Measurements from ENCODE around the gene ROR1.
"Not testable (repeated sequence)": the region's sequence is repeated elsewhere in the genome, so short reads cannot be mapped to it uniquely, and the experiment has no call there.

The ROR1 gene

DNA sequence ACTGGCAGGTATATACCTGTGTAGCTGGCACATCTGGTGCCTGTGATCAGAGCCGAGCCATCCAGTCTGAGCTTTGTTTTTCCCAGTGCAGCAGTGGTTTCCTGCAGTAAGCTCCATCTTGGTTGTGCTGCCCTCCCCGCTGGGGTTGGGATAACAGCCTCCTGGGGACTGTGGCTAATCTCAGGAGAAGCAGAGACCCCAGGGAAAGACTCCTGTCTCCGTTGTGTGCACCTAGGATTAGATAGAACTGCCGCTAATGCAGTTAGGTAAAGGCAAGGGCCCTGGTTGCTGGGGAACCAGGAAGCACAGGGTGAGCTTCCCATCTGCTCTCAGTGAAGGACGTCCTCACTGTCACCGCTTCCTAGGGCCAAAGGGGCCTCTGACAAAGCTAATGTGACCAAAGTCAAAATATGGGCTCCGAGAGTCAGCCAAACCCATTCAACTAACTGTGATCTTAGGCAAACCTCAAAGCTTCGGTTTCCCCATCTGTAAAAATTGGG is 20.0 kb downstream of the ROR1 start:
- no peak for DNase-seq (ENCODE audit: low read depth in 2 of 2)

DNA sequence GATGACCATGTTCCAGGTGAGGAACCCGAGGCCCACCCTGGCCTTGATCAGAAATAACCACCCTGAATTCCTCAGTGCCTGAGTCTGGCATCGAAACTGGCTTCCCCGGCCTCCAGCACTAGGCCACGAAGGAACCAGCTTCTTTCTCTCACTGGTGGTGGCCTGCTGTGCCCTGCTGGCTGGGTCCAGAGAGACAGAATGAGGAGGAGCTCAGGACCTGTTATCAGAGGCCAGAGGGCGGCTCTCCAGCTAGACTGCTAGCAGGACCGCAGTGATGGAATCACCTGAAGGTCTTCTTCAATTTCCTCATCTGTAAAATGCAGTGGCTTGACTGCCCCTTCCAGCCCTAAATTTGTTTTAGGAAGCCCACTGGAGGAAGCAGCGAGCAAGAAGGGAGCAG is 20.5 kb downstream of the ROR1 start:
- no peak for DNase-seq (ENCODE audit: low read depth in 2 of 2)

DNA sequence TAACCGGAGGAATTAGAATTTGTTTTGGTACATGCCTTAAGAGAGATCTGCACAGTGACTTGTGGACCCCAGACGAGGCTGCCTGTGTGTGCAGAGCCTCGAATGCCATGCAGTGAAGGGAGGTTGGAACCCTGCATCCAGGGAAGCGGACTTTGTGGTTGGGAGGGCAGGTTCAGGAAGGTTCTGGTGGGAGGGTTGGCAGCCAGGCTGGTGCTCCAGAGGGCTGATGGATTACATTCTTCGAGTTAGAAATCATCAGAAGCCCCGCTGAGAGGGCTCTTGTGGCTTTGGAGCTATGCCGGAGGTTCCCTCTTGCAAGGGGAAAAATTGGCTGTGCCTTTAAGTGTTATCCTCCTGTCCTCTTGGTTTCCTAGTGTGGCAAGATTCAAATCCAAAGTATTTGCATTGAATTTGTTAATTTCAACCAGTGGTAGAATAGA is 21.1 kb downstream of the ROR1 start:
- DNase-seq (ENCODE audit: low read depth in 2 of 2) = no peak

DNA sequence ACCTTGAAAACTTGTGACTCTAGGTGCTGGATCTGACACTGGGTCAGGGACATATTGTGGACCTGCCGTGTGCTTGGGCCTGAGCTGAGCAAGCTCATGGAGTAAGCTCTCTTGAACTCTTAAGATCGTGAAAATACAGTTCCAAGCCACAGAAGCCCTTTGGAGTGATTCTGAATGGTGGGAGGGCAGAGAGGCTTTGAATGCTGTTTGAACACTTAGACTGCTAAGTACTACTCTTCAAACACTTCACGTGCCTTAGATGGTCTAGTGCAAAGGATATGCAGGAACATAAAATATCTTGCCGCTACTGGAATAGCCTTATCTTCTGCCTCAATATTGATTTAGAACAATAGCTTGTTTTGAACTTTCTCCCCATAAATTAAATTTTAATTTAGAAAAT is 21.6 kb downstream of the ROR1 start:
- DNase-seq (ENCODE audit: low read depth in 2 of 2) = no peak

DNA sequence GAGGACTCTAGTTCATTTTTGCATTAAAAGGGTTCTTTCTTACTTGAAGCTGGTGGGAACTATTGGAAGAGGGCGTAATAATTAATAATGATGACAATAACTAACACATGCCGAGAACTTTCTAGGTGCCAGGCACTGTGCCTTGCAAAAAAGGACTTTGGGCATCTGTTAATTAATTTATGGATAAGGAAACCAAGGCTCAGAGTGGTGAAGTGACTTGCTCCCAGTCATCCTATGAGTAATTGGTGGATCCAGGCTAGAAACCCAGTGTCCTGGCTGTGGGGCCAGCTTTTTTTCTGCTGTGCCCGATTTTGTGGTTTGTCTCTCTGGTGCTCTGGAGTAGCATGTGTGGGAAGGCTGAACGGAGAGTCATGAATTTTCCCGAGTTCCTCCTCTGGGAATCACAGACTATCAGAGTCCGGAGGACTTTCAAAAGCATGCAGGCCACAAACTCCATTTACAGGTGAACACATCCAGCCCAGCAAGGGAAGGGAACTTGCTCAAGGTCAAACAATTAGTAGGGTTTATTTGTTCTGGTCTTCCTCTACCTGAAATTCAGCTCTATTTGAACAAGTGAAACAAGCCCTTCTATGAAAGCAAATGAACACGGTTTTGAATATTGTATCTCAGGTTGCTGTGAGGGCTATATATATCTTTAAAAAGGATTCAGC is 23.4 kb downstream of the ROR1 start:
- DNase-seq (ENCODE audit: low read depth in 2 of 2) = no peak

DNA sequence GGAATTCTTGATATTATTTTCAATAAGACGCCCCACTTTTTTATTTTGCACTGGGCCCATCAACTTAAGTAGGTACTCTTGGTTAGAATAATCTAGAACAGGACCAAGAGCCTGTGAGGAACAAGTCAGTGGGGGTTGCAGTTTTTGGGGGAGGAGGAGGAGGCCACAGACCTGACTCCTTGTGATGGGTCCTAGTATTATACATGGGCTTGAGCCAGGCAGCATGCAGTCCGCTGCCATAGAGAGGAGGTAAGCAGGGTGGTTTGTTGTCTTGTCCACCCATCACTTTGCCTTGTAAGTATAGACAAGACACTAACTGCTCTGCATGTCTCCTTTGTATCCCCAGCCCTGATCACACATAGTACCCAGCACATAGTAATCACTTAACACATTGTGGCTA is 24.5 kb downstream of the ROR1 start:
- no peak for DNase-seq (ENCODE audit: low read depth in 2 of 2)

DNA sequence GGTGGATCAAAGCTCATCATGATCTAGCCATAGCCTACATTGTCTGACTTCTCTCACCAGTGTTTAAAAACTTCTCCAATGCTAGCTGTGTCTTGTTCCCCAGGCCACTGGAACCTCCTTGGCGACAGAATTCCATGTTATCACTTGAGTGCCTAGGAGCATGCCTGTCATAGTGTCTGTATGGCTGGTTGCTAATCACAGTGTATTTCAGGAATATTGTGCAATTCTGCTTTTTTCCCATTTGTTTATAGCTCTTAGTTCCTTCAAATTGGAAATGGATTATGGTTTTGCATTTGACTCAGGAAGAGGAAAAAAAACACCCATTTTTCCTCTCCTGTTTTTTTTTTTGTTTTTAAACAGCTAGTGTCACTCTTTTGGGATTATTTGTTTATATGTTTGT is 25.5 kb downstream of the ROR1 start:
- no peak for DNase-seq (ENCODE audit: low read depth in 2 of 2)

DNA sequence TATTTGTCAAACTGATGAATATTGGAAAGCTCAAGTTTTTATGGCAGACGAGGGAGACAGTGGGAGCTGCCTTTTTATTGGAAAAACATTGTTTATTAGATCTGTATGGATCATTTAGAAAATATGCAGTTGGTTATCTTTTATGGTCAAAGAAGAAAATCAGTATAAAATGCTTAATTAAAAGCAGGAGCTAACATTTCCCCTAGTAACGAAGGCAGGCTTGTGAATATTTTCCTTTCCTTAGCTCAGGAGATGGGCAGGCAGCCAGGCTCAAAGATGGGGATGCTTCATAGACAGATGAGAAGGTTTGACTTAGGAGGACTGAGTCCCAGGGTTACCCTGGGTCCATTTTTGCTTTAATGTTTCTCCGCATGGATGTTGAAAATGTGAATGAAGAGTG is 26.0 kb downstream of the ROR1 start:
- no peak for DNase-seq (ENCODE audit: low read depth in 2 of 2)

DNA sequence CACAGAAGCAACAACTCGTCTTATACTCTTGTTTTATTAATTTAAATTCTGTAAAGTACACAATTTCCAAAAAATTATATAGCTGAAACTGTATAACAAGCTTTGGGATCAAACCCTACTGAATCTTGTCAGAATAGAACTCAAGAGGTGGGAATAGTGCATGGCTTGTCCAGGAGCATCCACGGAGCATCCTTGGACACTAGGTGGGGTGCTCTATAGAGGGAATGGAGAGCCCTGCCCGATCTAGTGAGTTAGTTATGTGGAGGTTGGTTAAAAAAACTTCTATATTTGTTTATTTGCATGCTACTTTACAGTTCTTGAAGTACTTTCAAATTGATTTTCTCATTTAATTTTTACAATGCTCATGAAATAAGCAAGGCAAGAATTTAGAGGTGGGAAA is 28.3 kb downstream of the ROR1 start:
- no peak for DNase-seq (ENCODE audit: low read depth in 2 of 2)

DNA sequence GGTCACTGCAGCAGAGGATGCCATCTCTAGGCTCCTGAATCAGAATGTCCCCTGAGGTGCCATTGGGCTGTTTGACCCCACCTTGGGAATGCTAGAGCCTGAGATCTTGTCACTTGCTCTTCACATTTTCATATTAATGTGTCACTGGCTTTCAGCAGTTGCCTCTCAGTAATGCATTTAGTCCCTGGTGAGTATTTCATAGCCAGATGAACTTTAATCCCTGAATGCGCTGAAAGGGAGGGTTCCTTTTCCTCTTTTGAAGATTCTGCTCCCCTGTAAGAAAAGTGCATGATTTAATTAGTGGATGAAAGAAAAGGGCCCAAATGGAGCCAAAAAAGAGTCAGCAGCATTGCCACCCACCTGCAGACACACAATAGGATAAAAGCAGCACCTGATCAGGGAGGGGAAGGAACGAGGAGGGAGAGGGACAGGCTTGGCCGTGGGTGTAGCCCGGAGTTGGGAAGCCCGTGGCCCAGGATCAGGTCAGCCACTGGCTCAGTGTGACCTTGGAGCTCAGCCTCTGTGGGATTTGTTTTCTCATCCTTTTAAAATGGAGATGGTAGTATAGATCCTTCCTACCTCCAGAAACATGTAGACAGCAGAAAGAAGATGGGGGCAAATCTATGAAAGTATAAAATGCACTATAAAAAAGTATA is 31.1 kb downstream of the ROR1 start:
- DNase-seq (ENCODE audit: low read depth in 2 of 2) = no peak

DNA sequence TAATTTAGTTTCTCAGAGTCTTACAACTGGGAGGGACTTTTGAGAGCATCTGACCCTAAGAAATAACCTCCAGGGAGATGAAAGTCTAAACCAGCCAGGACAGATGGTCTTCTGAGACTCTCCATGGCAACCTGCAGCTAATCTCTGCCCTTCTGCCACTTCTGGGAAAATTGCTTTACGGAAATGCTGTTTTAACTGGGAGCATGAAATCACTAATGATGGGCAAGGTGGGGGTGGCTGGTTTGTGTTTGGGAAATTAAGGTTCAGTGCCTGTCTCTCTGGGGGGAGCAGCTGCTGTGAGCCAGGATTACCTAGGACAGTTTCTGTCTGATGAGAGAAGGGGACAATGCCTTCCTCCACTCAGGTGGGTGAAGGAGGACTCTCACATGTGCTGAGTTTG is 33.2 kb downstream of the ROR1 start:
- DNase-seq (ENCODE audit: low read depth in 2 of 2) = no peak

DNA sequence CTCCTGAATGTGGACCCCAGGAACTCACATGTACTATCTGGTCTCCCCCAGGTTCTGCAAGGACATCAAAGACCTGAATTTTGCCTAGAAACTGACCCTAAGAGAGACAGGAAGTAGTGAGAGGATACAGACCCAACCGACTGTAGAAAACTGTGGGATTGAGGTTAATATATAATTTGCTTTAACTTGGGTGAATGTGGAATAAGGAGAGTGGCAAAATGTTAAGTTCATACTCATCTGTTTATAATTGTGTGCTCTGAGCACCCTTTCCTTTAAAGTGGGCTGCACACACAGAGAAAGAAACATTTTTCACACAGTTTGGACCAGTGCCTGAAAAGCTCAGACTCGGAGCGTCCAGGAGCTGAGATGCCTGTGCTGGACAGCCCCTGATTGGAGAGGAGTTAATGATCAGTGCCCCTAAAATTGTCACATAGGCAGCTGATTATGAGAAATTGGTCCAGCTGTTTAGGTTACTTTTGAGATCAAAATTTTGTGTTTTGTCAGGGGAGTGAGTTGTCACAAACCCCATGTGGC is 37.2 kb downstream of the ROR1 start:
- no peak for DNase-seq (ENCODE audit: low read depth in 2 of 2)

DNA sequence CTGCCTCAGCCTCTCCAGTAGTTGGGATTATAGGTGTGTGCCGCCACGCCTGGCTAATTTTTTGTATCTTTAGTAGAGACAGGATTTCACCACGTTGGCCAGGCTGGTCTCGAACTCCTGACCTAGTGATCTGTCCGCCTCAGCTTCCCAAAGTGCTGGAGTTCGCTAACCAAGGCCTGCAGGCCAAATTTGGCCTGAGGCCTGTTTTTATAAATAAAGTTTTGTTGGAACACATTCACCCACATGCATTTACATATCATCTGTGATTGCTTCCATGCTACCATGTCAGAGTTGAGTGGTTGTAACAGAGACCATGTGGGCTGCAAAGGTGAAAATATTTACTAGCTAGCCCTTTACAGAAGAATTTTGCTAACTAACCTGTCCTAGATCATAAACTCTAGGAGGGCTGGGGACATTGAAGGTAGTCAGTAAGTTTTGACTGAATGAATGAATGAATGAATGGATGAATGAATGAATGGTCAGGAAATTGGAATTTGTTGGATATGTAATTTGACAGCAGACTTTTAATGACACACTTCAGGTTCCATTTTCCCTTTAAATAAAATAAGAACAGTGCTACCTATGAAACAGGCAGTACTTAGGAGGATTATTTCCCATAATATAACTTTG is 38.4 kb downstream of the ROR1 start:
- no peak for DNase-seq (ENCODE audit: low read depth in 2 of 2)

DNA sequence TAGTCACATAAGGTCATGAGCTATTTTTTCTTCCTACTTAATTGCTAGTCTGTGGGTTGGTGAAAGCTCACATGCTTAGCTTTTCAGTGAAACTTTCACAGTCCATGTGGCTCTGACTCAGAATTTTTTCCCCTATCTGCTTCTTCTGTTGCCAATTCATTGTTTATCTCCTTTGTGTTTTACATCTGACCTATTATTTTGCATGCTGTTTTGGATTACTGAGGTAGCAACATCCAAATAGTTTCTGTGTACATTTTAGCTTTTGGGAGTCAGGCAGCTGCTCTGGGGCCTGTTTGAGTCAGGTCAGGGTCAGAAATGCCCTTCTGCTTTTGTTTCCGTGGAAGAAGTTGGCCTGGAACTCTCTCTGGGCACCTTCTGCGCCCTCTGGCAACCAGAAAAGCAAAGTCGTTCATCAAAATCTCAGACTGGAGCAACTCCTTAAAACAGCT is 40.0 kb downstream of the ROR1 start:
- no peak for DNase-seq (ENCODE audit: low read depth in 2 of 2)

DNA sequence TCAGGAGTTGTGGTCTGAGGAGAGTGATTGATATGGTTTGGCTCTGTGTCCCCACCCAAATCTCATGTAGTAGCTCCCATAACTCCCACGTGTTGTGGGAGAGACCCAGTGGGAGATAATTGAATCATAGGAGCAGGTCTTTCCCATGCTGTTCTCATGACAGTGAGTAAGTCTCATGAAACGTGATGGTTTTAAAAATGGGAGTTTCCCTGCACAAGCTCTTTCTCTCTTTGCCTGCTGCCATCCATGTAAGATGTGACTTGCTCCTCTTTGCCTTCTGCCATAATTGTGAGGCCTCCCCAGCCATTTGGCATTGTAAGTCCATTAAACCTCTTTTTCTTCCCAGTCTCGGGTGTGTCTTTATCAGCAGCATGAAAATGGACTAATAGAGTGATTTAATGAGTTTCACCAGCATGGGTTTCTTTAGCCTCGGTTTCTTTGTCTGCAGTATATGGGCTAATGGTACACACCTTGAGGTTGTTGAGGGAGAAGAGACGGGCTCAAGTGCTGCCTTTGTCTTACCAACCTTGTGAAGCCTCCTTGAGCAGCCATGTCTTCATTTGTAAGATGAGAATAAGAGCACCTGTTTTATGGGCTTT is 42.5 kb downstream of the ROR1 start:
- DNase-seq (ENCODE audit: low read depth in 2 of 2) = not testable (repeated sequence)

DNA sequence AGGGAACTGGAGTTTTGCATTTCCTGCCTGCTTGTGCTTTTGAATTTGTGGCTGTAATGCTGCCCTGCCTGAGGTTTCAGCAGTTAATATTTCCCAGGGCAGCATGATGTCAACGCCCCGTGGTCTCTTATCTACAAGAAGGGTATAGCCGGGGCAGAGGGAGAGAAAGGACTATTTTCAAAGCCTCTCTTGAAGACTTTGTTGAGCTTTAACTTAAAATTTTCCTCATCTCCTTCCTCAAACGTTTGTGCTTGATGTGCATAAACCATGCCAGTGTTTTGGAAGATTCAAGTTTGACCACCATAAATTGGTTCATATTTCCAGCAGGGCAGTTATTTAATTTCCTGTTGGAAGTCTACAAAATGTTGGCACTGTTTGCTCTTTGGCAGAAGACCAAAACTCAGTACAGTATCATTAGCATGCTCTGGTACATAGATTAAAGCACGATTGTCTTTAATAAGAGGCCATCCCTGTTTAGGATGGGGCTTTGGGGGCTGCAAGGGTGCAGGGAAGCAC is 43.4 kb downstream of the ROR1 start:
- DNase-seq (ENCODE audit: low read depth in 2 of 2) = no peak

DNA sequence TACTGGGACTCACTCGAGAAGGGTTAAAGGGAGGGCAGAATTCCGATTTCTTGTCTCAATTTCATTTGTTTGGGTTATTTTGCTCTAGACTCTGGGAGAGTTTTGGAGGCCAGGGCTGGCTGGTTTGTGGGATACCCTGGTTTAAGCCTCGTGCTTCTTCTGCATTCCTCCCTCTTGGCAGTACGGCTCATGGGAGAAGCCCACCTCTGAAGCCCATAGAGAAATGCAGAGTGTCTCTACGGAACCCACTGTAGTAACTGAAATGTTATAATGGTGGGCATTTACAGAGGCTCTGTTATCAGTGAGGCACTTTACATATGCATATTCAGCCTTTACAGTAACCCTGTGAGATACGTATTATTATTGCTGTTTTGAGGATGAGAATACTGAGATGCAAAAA is 43.9 kb downstream of the ROR1 start:
- DNase-seq (ENCODE audit: low read depth in 2 of 2) = no peak

DNA sequence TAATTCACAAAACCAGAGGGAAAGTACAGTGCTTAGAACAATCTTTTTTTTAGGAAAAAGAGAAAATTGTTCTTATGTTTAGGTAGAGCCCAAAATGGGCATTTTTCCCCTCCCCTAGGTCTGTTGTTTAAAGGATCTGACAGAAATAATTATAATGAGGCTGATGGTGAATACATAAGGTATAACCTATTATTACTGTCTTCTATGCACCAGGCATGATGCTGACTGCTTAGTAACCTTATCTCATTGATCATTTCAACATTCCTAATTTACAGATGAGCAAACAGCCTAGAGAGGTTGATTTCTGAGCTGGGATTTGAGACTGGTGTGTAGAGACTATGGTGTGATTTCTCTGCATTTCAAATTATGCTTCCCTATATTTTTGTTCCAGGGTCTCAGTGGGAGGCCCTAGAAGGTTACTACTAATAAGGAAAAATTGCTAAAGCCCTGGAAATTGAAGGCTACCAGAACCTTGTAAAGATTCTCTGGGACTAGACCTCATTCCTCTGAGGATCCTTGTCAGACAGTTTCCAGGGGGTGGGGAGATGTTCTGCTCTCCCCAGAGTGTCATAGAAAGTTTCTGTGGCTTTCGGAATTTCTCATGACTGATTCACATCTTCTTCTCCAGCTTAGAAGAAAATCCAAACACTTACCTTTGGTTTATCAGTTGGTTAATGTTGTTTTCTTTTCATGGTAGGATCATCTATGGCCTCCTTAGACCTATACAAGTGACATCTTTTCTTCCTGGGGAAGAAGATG is 44.9 kb downstream of the ROR1 start:
- DNase-seq (ENCODE audit: low read depth in 2 of 2) = no peak

DNA sequence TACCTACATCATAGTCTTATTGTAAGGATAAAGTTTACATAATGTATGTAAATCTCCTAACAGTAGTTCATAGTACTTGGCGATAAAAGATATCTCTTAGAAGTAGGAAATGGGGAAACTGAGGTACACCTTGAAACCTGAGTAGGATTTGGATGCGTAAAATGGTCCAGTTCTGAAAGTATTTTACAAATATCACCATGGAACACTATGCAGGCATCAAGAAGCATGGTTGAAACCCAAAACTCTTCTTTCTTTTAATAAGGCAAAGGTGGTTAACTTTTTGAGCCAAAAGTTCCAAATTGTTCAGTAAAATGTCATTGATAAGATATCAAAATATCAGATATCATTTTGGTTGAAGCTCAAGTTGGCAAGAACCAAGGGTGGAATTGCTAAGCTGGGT is 46.0 kb downstream of the ROR1 start:
- no peak for DNase-seq (ENCODE audit: low read depth in 2 of 2)

DNA sequence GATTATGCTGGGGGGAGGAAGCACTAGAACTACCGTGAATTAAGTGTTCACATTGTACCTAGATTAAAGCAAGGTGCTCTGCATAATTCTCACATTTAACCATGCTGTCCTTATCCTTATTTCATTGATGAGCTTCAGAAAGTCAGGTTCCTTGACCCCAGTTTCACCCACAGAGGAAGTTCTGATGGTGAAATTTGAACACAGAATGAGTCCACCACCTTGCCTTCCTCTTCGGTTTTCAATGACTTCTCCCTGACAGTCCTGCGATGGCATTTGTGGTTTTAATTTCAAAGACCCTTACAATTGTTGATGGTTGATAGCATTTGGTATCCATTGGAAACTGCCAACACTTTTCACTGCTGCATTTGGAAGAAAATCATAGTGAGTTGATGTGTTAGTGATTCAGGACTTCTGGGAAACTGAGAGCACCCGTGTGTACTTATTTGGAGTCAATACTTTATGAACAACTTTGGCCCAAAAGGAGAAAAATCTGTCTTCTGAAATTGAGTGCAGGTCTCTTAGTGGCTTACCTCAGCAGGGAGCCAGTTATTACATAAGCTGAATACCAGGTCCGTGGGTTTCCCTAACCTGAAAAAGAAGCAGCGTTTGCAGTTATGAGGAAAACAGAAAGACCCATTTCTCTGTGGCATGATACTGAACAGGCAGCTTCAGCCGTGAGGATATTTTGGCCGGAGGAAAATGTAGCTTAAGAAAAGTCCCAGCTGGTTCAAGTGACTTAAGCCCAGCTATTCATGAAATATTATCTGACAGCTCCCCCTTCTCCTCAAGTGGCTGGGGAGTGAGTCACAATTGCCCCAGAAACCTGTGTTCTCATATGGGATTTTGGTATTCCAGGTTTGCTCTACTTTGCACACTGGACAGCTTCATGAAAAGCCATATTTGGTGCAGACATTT is 47.5 kb downstream of the ROR1 start:
- no peak for DNase-seq (ENCODE audit: low read depth in 2 of 2)

All from activated CD4-positive, alpha-beta T cell treated with anti-CD3 and anti-CD28 coated beads for 24 hours (primary cell).